Stimulated activated naive CD4-positive, alpha-beta T cell (primary cell): ENCODE measurements around the gene PARP8.
A peak's percentile ranks its signal among the peaks of the same experiment; 100 is the strongest.

ENCODE experiments used
- DNase-seq, 6 experiments: peaks; one replicate each; lab custom pipeline; 2025; lab: John Stamatoyannopoulos, UW

PARP8 gene

DNA sequence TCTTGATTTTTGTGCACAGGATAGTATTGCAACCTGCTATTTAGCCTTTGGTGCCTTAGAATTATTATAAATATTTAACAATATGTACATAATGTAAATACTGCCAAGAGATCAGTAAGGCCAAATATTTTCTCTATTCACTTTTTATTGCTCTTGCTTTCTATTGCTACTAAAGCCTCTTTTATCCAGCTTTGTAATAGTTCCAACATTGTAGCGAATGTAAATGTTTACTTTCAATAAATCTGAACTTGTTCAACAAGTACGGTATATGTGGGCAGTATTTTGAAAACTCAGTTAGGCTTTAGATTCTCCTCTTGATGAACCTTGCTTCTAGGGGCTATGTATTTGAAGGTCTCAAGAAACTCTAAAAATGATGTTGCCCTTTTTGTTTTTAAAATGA is 179.8 kb downstream of the PARP8 start:
- DNase-seq = no peak

DNA sequence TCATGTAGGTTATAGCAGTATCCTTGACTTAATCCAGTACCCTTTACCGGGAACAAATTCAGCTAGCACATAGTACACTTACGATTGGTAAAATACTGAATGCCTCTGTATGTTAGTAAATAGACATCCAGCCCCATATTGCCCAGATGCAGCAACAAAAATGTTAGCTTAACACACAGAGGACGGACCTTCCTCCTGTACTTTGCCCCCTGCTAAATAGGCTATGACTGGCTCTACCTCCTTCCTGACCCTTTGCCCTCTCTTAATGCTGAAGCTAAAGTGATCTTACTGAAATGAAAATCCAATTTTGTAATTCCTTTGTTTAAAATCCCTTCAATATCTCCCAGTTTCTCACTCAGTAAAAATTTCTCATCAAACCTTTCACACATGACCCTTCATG is 183.1 kb downstream of the PARP8 start:
- no peak for DNase-seq

- no peak for DNase-seq
Observed at GRCh38 chr5:50853151-50853550, 186.7 kb downstream of the PARP8 start.

DNA sequence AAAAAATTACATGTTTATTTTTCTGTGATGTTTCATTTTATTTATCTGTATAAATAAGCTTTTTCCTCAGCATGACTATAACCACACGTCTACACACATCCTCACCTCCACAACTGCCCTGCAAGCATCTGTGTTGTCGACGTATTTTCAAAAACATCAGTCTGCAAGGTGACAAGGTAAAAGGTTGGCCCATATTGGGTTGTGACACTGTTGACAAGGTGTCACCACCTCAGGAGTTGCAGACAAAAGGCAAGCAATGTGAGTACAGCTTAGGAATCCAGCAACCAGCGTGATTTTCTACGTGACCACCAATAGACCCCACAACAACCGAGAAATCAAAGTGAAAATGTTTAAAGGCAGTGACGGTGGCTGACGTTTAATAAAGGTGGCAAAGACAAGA is 187.6 kb downstream of the PARP8 start:
- DNase-seq = no peak

GRCh38 chr5:50855001-50855400 is 188.6 kb downstream of the PARP8 start:
- no peak for DNase-seq

DNA sequence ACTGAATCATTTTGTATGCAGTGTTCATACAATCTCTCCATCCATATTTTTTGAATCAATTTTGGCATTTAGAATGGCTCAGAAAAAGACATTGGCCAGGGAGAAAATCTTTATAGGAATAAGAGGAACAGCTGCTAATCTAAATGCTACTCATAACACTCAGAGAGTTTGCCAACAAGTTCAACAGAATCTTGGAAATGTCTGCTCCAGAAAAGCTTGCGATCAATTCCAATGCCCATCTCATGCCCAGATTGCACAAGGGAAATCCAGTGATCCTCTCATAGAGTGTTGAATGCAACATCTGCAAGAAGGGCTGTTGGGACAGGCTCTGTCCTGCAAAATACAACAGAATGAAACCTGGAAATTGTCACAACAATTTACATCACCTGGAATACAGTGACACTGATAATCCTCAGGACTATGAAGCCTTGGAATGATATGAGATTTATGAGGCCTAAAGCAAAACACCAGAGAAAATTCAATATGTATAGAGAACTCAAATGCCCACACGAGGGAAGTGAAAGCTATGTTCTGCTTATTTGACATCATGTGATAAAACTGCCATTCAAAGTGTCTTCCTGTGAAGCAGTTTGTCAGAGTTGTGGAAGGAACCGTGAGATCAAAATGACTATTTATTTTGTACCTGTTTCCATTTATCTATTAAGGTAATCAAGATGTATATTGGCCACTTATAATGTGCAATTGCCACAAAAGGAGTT is 190.1 kb downstream of the PARP8 start:
- DNase-seq = no peak

GRCh38 chr5:50863534-50864170 is 197.2 kb downstream of the PARP8 start:
- DNase-seq = no peak

- DNase-seq = no peak
Observed at GRCh38 chr5:50864466-50864865, 198.0 kb downstream of the PARP8 start.

DNA sequence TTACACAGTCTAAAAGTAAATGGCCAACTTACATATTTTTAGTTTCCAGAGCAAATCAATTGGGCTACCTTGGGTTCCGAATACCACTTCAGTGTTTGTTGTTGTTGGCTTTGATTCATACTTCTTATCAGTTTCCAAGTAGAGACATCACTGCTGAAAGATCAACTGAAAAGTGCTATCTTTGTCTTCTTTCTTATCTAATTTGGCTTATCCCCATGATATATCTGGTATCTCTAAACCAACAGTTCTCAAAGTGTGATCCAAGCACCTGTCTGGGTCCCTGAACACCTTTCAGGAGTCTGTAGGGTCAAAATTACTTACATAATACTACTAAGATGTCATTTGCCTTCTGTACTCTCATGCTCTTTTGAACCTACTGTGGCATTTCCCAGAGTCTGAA is 200.0 kb downstream of the PARP8 start:
- DNase-seq = no peak

GRCh38 chr5:50867140-50867539 is 200.7 kb downstream of the PARP8 start:
- no peak for DNase-seq

- DNase-seq = no peak
Observed at GRCh38 chr5:50873595-50874277, 207.3 kb downstream of the PARP8 start.

- peak in 1 of 6 experiments; percentile 2 for DNase-seq
Observed at GRCh38 chr5:50874306-50875001, 208.0 kb downstream of the PARP8 start.

GRCh38 chr5:50875002-50875344 is 208.5 kb downstream of the PARP8 start:
- no peak for DNase-seq

DNA sequence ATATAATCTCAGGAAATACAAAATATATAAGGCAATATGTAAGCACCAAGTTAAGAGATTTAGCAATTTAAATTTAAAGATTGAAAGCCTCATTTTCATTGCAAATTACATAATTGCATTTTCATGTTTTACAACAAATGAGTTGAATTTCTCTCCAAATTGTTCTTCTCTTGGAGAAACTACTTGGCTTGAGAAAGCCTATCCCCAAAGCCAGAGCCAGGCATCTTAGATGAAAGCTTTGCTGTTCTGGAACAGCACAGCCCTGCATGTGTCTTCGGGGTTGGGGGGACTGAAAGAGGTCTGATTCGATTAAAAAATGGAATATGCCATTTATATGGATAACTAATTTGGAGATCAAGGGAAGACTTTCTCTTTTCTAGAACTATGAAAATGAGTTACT is 212.0 kb downstream of the PARP8 start:
- DNase-seq = no peak

- DNase-seq = no peak
Observed at GRCh38 chr5:50881407-50881806, 215.0 kb downstream of the PARP8 start.

DNA sequence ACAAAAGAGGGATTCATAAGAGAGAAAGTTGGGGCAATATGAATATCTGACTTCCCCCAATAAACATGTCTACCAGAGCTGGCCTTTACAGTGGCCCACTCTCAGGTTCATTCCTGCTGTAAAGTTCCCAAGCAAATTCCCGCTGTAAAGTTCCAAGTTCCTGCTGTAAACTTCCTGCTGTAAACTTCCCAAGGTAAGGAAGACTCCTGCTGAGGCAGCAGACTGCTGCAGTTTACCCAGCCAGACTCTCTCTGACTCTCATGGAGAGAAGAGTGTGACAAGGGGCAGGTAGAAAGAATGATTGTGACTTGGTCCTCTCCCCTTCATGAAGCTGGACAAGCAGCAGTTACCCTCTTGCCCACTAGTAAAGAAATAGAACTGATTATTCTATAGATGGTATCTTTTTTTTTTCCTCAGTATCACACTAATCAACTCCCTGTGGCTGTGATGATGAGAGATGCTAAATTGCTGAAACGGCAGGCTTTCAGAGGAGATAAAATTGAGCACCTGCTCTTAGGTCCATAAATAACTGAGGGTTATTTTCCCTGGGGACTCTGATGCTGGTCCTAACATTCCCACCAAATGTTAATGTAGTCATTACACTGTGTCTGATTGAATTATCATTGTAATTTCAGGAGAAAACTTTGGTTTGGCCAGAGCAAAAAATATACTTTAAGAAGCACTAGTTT is 220.4 kb downstream of the PARP8 start:
- DNase-seq = no peak

GRCh38 chr5:50887889-50888633 is 221.6 kb downstream of the PARP8 start:
- DNase-seq = no peak

- no peak for DNase-seq
Observed at GRCh38 chr5:50888751-50889150, 222.3 kb downstream of the PARP8 start.

DNA sequence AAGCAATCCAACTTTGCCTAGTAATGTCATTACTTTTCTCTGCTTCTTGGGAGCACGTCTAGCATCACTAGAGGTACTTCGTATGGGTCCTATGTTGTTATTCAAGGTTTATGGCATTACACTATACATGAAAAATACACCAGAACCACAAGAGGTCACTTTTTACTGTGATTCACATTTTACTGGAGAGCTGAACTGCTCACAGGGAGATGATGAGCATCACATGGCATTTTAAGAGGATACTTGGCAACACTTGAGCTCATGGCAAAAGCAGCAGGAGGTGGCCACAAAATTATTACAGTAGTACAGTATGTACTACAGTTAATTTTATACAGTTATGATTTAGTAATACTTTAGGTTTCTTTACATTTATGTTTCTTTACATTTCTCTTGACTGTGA is 223.4 kb downstream of the PARP8 start:
- no peak for DNase-seq
